Measurements from ENCODE around the gene CSTF2T.
"Not testable (repeated sequence)": the region's sequence is repeated elsewhere in the genome, so short reads cannot be mapped to it uniquely, and the experiment has no call there.

CSTF2T gene

DNA sequence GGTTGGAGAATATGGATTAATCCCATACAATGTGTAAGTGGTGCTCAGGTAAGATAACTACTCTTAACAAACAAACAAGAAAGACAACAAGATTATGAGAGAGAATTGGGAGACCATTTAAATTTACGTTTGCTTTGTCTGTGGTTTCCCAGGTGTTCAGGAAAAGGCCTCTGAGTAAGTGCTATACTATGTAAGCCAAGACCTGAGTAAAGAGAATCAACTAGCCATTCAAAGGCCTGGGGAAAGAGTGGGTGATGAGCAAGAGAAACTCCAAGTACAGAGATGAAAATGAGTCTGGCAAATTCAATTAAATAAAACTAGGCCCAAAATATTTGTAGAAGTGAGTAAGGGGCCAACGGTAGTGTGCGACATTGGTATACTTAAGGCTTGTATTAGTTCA is 9.9 kb downstream of the CSTF2T start:
- no peak for DNase-seq (ENCODE audit: extremely low read depth, low read depth)
- H3K4me3 ChIP-seq (replicated peaks; ENCODE audit: low read depth, low read length), result no peak overlapping the region
- TF ChIP-seq, protein P1, sequence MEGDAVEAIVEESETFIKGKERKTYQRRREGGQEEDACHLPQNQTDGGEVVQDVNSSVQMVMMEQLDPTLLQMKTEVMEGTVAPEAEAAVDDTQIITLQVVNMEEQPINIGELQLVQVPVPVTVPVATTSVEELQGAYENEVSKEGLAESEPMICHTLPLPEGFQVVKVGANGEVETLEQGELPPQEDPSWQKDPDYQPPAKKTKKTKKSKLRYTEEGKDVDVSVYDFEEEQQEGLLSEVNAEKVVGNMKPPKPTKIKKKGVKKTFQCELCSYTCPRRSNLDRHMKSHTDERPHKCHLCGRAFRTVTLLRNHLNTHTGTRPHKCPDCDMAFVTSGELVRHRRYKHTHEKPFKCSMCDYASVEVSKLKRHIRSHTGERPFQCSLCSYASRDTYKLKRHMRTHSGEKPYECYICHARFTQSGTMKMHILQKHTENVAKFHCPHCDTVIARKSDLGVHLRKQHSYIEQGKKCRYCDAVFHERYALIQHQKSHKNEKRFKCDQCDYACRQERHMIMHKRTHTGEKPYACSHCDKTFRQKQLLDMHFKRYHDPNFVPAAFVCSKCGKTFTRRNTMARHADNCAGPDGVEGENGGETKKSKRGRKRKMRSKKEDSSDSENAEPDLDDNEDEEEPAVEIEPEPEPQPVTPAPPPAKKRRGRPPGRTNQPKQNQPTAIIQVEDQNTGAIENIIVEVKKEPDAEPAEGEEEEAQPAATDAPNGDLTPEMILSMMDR (IDR thresholded peaks at IDR 0.05; ENCODE audit: low read depth, low read length, missing control alignments), result no peak

DNA sequence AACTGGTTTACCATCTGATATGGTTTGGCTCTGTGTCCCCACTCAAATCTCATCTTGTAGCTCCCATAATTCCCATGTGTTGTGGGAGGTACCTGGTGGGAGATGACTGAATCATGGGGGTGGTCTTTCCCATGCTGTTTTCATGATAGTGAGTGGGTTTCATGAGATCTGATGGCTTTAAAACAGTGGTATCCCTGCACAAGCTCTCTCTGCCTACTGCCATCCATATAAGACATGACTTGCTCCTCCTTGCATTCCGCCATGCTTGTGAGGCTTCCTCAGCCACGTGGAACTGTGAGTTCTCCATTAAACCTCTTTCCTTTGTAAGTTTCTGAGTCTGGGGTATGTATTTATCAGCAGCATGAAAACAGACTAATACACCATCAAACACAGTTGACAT is 10.6 kb downstream of the CSTF2T start:
- DNase-seq (ENCODE audit: extremely low read depth, low read depth), result not testable (repeated sequence)

GRCh38 chr10:51687296-51687695 is 12.1 kb downstream of the CSTF2T start:
- TF ChIP-seq, protein P1 (IDR thresholded peaks at IDR 0.05; ENCODE audit: low read depth, low read length, missing control alignments), result no peak
- no peak overlapping the region for H3K4me3 ChIP-seq (replicated peaks; ENCODE audit: low read depth, low read length)
- DNase-seq (ENCODE audit: extremely low read depth, low read depth), result no peak

More for the DNA sequence above, 10.6 kb downstream of the CSTF2T start:
- H3K4me3 ChIP-seq (replicated peaks; ENCODE audit: low read depth, low read length), result not testable (repeated sequence)

- TF ChIP-seq, protein P1 (IDR thresholded peaks at IDR 0.05; ENCODE audit: low read depth, low read length, missing control alignments), result no peak
- DNase-seq (ENCODE audit: extremely low read depth, low read depth), result no peak
- H3K4me3 ChIP-seq (replicated peaks; ENCODE audit: low read depth, low read length), result no peak overlapping the region
Measured at GRCh38 chr10:51685768-51686167, 13.6 kb downstream of the CSTF2T start.

DNA sequence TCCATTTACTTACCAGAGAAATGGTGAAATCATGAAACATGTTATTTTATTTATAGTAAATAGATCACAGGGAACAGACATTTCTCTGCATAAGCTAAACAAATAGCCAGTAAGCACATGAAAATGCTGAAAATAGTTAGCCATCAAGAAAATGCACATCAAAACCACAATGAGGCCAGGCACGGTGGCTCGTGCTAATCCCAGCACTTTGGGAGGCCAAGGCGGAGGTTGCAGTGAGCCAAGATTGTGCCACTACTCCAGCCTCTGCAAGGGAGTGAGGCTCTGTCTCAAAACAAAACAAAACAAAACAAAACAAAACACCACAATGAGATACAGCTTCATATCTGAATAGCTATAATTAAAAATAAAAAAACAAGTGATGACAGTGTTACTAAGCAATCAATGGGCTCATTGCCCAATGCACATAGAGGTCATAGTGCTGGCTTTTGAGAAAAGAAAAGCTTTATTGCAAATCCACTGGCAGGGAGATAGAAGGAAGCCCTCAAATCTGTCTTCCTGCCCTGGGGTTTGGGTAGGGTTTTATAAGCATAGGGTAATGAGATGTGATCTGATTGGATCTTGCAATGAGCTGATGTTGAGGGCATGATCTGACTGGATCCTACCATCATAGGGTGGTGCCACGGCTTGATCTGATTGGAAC is 16.2 kb downstream of the CSTF2T start:
- TF ChIP-seq, protein P1 (IDR thresholded peaks at IDR 0.05; ENCODE audit: low read depth, low read length, missing control alignments), result no peak
- no peak overlapping the region for H3K4me3 ChIP-seq (replicated peaks; ENCODE audit: low read depth, low read length)
- DNase-seq (ENCODE audit: extremely low read depth, low read depth), result no peak

DNA sequence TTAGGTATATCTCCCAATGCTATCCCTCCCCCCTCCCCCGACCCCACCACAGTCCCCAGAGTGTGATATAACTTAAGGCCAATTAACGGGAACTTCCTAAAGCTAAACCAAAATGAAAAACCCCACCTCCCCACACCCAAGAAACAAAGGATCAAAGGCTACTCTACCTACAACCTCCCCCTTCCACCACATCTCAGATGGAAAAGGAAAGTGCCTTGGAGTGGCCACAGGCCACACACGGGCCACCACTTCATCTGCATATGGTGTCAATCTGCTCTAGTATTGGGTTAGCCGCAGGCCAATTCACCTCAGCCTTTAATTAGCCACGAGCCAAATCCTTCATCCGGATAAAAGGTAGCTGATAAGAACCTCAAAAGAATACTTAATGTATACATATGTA is 19.6 kb downstream of the CSTF2T start:
- no peak for DNase-seq (ENCODE audit: extremely low read depth, low read depth)
- H3K4me3 ChIP-seq (replicated peaks; ENCODE audit: low read depth, low read length), result no peak overlapping the region
- TF ChIP-seq, protein P1 (IDR thresholded peaks at IDR 0.05; ENCODE audit: low read depth, low read length, missing control alignments), result no peak

DNA sequence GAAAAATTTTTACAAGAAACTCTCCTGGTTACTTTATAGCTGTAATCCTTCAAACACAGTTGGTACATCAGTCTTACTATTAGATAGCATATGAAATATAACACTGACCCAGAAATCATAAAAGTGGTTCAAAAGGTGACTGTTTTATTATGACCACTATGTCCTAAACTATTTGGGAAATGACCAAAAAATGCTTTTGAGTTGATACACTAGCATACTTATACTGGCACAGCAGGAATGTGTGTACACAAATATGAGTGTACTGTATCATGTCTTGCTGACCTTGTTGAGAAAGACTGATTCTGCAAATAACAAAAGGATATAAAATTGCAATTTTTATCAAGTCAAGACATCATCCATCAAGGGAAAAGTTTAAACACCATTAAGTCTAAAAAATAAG is 24.3 kb downstream of the CSTF2T start:
- H3K4me3 ChIP-seq (replicated peaks; ENCODE audit: low read depth, low read length), result no peak overlapping the region
- TF ChIP-seq, protein P1 (IDR thresholded peaks at IDR 0.05; ENCODE audit: low read depth, low read length, missing control alignments), result no peak
- no peak for DNase-seq (ENCODE audit: extremely low read depth, low read depth)
